Transverse colon (tissue), 3 donors: Measurements from ENCODE around the gene ZNF485.

Experiments used
- CTCF ChIP-seq, 5 experiments: fragments of 200-600 bp in 3 of 5; fragments of 450-650 bp in 2 of 5; sonication (generic) in 3 of 5; IDR thresholded peaks; 1 replicate in 2 of 5; 2 replicates in 3 of 5; pipeline ENCODE4 v1.5.1; 2016 to 2017; ENCODE audit warnings: antibody characterized with exemption in 5 of 5, inconsistent platforms in 3 of 5, mild to moderate bottlenecking in 2 of 5, moderate library complexity in 1 of 5
- EP300 ChIP-seq: sonication (generic); formaldehyde crosslinking; IDR thresholded peaks from one replicate; pipeline ENCODE4 v1.6.1; 2017; ENCODE audit warnings: antibody characterized with exemption, low read depth
- POLR2A ChIP-seq: fragments of 450-650 bp; IDR thresholded peaks from one replicate; pipeline ENCODE4 v1.6.1; 2016; ENCODE audit warnings: antibody characterized with exemption, mild to moderate bottlenecking, moderate library complexity

- TF ChIP-seq POLR2A (no peak), CTCF (IDR thresholded peaks at IDR 0.05) (no peak), EP300 (no peak)
Observed at GRCh38 chr10:43644252-43644651, 38.0 kb downstream of the ZNF485 start.
